NT2/D1 (cell line): Measurements from ENCODE around the gene C1orf52.

Experiments used
- YY1 ChIP-seq: IDR thresholded peaks from 2 replicates; pipeline ENCODE4 v1.6.1; 2011; ENCODE audit not compliant: insufficient read length, insufficient read depth
- ZNF274 ChIP-seq: IDR thresholded peaks from 2 replicates; pipeline ENCODE4 v1.6.1; 2011; ENCODE audit warnings: mild to moderate bottlenecking, low read depth, low read length

- TF ChIP-seq YY1 (no peak), ZNF274 (no peak)
Measured at GRCh38 chr1:85259912-85260274, 431 bp upstream of the C1orf52 start.
